NCI-H748 (cell line): ENCODE results near the gene STAB2.

ENCODE experiments used
- DNase-seq: peaks from one replicate; lab custom pipeline; 2025; ENCODE audit not compliant: unreplicated experiment; lab: John Stamatoyannopoulos, UW

STAB2 gene, protein sequence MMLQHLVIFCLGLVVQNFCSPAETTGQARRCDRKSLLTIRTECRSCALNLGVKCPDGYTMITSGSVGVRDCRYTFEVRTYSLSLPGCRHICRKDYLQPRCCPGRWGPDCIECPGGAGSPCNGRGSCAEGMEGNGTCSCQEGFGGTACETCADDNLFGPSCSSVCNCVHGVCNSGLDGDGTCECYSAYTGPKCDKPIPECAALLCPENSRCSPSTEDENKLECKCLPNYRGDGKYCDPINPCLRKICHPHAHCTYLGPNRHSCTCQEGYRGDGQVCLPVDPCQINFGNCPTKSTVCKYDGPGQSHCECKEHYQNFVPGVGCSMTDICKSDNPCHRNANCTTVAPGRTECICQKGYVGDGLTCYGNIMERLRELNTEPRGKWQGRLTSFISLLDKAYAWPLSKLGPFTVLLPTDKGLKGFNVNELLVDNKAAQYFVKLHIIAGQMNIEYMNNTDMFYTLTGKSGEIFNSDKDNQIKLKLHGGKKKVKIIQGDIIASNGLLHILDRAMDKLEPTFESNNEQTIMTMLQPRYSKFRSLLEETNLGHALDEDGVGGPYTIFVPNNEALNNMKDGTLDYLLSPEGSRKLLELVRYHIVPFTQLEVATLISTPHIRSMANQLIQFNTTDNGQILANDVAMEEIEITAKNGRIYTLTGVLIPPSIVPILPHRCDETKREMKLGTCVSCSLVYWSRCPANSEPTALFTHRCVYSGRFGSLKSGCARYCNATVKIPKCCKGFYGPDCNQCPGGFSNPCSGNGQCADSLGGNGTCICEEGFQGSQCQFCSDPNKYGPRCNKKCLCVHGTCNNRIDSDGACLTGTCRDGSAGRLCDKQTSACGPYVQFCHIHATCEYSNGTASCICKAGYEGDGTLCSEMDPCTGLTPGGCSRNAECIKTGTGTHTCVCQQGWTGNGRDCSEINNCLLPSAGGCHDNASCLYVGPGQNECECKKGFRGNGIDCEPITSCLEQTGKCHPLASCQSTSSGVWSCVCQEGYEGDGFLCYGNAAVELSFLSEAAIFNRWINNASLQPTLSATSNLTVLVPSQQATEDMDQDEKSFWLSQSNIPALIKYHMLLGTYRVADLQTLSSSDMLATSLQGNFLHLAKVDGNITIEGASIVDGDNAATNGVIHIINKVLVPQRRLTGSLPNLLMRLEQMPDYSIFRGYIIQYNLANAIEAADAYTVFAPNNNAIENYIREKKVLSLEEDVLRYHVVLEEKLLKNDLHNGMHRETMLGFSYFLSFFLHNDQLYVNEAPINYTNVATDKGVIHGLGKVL (N-terminal part only)

DNA sequence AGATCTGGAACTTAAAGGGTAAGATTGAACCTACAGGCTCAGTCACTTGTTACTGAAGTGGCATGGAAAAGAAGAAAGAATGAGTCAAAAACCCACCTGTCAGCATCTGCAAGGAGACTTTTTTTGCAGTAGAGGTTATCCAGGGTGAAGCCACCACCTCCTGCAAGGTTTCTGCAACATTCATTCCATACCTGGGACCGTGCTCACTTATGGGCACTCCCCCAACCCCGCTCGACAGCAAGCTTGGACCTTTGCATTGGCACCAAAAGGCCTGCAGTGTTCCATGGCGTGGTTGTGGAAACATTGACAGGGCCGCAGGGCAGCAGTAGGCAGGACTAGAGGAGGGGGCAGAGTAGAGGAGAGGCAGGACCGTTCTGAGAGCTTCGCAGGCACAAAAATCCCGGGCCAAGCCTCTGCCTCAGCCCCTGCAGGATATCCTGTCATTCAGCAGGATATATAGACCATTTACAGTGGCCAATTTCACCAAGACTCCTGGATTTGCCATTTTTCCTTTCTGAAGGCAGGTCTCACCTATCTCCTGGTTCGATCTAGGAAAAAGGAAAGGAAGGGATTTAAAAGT, at the start of gene STAB2:
TSS of gene STAB2 (plus strand) at position 483 of the 580 bp plus-strand sequence. CDS start 204 bp downstream, outside the sequence.
- no peak for DNase-seq

DNA sequence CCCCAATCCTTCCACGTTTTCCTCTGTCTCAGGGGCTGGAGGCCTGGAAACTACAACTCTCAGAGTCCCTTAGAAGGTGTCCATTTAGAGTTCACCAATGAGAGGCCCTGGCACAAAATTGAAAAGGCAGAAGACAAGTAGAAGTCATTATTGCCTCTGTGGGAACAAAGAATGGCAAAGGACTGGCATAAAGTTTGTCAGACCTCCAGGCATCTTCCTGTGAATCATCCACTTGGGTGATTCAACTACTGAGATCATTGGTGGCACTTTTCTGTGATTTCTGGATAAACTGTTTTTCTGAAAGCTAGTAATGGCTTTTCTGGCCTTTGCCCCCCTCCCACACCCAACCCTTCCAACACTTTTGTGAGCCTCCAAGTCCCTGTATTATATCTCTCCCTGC, 48.7 kb upstream of the STAB2 start:
- no peak for DNase-seq

DNA sequence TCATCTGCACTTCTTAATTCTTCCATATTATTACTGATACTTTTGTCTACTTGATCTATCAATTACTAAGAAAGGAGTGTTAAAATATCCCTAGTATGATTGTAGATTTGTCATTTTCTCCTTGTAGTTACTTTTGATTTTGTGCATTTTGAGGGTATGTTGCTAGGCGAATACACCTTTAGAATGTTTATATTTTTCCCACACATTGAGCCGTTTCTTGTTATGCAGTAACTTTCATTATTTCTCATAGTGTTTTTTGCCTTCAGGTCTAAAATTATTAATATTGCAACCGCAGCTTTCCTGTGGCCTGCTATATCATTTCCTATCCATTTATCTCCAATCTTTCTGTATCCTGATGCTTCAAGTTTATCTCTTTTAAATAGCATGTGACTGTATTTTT, 46.8 kb upstream of the STAB2 start:
- DNase-seq = no peak

DNA sequence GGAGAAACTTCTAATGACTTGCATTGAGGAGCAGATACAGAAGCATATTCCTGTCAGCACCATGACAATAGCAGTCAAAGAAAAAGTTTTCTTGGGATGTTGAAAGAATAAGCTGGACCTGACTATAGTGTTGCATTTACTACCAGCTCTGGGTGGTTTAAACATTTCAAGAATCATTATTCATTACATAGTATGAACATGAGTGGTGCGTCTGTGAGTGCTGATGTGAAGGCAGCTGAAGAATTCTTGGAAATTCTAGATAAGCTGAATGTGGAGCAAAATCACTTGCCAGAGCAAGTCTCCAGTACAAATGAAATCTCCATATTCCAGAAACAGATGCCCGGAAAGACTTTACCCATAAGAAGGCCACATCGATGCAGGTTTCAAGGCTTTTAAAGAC, 45.0 kb upstream of the STAB2 start:
- DNase-seq = no peak

DNA sequence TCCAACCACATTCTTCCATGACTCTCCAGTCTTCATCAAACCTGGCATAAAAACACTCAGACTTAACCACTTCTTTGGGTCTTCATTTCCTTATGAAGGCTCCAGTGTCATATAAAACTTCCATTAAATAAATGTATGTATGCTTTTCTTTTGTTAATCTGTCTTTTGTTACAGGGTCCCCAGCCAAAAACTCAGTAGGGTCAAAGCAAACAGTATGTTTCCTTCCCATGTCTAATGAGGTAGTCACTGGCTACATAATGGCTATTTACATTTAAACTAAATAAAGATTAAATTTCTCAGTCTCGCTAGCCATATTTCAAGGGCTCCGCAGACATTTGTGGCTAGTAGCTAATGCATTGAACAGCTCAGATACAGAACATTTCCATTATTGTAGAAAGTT, 40.1 kb upstream of the STAB2 start:
- peak; percentile 87 for DNase-seq

DNA sequence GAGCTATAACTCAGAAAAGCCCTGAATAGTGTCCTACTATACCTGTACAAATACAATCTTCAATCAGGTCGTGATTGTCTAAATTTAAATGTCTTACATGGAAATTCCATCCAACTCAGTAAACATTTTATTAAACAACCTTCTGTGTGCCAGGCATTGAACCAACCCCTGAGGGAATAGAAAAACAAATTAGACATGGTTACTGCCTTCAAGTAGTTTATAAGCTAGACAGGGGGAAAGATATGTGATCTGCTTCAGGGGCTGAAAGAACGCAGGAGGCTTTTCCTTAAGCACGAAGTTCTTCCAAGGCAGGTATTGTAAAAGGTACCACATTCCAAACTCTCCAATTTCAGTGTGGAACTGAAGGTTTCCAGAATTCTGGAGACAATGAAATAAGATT, 39.7 kb upstream of the STAB2 start:
- peak; percentile 87 for DNase-seq

DNA sequence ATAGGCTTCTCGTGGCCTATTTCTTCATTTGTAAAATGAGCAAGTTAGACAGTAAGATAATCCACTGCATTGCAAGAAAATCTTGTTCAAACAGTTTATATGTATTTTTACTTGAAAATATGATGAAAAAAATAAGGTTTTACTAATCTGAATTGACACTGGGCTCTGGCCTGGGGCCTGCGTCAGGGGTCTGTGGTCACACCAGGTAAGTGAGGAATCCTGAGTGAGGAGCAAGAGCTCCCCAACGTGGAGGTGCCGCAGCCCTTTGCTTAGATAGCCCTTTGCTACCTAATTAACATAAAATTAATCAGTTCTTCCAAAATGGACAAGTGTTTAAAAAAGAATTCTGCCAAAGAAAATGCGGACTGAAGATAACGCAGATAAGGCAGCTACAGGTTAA, 39.1 kb upstream of the STAB2 start:
- DNase-seq = peak; percentile 95

DNA sequence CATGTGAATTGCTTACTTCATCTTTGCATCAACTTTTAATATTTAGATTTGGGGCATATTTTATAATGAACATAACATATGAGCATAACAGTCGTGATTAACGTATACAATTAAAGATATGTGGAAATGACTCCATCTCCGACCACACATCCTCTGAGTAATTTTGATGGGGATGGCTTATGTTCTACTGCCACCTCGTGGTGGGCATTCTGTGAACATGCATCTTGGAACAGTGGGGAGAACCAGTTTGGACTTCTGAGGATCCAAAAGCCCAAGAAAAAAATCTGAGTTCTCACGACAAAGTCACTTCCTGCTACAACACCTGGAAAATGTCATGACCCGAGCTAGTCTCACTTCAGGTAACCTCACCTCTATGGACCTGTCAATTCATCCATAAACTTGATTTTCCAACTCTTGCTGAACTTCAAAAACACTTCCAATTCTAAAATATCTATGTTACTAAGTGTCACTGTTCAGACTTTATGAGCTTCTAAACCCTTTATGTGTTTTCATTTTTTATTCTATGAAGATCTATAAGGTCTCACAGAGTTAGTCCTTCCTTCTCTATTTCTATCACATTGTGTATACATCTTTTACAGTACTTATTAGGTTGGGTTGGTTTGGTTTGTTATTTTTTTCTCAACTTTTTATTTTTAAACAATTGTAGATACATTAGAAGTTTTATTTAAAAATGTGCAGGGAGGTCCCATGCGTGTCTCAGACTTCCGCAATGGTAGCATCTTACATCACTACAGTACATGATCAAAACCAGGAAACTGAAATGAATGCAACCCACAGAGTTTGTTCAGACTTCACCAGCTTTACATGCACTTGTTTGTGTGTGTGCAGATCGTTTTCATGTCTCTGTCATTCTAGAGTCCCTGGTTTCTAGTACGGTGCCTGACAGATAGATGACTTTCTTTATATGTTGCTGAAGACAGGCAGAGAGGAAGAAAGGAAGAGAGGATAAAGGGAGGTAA, 38.2 kb upstream of the STAB2 start:
- peak; percentile 85 for DNase-seq

DNA sequence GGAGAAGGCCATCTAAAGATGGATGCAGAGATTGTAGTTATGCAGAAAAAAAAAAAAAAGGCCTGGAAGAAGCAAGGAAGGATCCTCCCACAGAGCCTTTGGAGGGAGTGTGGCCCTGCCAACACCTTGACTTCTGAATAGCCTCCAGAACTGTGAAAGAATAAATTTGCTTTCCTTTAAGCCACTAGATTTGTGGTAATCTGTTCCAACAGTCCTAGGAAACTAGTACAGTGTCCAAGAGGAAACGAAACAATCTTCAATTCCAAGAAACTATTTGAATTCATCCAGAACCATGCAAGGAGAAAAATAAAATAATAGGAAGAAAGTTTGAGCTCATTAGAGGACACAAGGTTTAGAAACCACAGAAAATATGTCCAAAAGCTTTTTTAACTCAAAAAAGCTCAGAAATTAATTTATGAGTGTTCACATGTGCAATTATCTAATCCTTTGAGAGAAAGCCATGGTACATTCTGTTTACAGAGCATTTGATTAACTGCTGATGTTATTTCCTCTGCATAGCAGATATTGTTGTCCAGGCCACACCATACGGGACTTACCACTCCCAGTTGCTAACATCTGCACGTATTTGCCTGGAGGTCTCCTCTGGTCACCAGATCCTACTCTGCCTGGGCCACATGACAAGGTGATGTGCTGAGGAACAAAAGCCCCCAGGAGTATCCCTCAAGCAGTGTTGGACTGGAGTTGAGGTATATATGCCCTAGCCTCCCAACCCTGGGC, 30.0 kb upstream of the STAB2 start:
- DNase-seq = no peak

DNA sequence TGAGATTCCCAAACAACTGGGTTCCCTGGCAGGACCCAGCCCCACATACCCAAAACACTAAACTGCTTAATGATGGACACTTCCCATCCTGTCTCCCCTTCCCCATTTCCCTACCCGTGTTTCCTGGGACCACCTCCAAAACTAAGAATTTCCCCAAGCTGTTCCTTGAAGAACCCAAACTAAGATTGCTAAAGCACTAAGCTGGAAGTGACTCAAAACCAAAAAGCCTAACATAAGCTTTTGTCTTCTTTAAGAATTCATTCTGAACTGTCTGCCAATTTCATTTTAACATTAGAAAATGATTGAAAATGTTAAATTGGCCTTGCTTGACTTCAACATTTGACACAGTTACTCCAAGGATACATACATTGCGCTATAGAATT, 29.5 kb upstream of the STAB2 start:
- no peak for DNase-seq

DNA sequence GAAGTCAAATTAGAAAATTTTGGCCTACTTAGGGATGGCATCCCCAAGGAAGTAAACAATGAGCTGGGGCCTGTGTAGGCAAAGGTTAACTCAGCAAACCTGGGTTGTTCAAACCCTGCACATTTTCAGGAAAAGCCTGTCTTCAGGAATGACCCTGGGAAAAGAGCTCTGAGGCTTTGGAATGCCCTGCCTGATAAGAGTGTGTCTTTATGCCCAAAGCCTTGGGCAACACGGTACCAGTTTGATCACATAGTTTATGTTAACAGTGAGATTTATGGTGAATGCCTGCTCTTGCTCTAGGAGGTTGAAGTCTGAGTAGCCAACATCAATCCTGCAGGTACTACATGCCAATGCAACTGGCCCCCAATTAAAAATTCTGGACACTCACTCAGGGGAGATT, 28.2 kb upstream of the STAB2 start:
- DNase-seq = no peak

DNA sequence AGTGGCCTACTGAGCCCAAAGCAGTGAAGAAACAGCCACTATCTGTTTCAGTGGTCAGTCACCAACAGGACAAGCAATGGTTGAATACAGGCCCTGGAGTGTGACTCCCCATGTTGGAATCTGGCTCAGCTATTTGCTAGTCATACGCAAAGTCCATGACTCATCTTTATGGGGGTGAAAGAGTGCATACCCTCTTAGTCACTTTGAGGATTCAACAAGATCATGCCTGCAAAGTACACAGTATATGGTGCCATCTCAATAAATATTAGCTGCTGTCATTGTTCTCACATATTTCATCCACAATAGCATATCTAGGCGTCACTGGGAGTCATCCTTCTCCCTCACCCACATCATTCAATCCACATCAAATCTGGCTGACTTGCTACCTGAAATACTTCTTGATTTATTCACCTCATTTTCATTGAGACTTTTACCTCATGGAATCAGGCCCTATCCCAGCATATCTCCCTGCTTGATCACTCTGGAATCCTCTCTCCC, 26.4 kb upstream of the STAB2 start:
- no peak for DNase-seq

DNA sequence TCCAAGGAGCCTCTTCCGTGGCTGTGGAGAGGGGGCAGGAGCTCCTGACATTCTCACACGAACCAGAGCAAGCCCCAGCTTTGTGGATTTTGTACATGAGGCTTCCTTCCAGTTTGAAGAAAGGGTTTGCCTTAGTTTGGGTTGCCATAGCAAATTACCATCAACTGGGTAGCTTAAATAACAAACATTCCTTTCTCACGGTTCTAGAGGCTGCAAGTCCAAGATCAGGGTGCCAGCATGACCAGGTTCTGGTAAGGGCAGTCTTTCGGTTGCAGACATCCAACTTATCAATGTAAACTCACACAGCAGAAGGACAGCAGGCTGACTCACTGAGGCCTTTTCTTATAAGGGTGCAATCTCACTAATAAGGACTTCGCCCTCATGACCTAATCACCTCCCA, 25.9 kb upstream of the STAB2 start:
- no peak for DNase-seq

DNA sequence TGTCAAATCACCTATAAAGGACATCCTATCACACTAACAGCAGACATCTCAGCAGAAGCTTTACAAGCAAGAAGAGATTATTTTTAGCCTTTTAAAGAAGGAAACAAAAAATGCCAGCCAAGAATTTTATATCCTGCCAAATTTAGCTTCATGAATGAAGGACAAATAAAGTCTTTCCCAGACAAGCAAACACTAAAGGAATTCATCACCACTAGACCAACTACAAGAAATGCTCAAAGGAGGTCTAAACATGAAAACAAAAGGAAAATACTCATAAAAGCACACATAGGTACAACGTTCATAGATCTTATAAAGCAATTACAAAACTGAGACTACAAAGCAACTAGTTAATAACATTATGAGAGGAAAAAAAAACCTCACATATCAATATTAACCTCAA, 20.7 kb upstream of the STAB2 start:
- DNase-seq = no peak

DNA sequence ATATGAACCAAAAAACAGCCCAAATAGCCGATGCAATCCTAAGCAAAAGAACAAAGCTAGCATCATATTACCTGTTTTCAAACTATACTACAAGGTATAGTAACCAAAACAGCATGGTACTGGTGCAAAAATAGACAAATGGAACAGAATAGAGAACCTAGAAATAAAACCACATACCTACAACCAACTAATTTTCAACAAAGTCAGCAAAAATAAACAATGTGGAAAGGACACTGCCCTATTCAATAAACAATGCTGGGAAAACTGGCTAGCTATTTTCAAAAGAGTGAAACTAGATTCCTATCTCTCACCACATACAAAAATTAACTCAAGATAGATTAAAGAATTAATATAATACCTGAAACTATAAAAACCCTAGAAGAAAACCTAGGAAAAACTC, 17.8 kb upstream of the STAB2 start:
- no peak for DNase-seq

DNA sequence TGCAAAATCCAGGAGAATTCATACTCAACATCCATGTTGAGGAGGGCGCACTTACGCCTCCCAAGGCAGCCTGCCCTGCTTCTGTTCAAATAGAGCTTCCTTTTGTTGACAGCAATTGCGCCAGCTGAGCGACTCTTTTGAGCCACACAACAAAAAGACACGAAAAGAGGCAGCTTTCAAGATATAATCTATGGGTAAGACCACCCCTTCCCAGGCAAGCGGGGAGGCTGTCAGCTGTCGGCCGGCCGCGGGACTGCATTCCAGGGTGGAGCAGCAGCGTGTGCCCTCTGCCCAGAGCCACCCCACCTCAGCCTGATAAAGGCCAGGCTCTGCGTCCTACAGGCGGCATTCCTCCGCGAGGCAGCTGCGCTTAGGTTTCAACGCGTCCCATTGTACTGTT, 15.8 kb upstream of the STAB2 start:
- peak; percentile 91 for DNase-seq

DNA sequence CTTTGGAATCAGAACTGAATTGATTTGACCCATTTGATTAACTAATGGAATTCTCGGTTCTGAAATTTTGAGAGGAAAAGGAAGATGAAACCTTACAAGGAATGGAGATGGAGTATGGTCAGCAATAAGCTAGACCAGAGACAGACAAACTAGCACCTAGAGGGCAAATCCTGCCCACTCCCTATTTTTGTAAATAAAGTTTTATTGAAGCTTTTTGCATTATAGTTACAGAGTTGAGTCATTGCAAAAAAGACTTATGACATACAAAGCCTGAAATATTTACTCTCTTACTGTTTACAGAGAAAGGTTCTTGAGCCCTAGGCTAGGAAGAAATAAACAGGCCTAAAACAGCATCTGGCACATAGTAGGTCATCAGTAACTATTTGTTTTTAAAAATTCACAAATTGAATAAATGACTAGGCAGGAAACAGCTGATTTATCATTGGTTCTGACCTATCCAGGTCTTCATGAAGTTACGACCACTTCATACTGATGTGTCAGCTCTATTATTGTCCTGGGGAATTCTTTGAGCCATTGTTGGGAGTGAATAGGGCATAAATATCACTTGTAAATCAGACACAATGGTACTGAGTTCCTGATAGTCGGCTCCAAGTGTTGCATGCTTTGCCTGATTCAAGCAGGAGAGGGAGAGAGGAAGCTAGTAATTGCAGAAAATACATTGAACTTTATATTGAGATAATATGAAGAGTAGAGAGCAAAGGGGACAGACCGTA, 14.6 kb upstream of the STAB2 start:
- no peak for DNase-seq

DNA sequence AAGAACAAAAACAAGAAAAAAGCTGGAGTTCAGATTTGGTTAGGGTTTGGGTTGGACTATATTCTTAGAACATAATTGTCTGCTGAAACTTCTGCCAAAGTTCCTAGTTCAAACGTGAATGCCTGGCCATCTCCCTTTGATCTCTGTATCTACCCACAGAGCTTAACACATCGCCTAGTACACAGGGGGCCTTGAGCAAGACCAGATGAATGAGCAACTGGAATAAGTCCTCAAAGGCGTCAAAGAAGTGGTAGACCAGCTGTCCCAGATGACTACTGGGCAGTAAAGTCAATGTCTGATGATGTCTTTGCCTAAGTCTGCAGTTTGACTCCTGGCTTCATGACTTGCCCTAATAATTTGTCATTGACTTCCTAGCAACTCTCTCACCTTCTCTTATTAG, 13.9 kb upstream of the STAB2 start:
- no peak for DNase-seq
